ENCODE measurements around the gene ASPDH.

Gene ASPDH

DNA sequence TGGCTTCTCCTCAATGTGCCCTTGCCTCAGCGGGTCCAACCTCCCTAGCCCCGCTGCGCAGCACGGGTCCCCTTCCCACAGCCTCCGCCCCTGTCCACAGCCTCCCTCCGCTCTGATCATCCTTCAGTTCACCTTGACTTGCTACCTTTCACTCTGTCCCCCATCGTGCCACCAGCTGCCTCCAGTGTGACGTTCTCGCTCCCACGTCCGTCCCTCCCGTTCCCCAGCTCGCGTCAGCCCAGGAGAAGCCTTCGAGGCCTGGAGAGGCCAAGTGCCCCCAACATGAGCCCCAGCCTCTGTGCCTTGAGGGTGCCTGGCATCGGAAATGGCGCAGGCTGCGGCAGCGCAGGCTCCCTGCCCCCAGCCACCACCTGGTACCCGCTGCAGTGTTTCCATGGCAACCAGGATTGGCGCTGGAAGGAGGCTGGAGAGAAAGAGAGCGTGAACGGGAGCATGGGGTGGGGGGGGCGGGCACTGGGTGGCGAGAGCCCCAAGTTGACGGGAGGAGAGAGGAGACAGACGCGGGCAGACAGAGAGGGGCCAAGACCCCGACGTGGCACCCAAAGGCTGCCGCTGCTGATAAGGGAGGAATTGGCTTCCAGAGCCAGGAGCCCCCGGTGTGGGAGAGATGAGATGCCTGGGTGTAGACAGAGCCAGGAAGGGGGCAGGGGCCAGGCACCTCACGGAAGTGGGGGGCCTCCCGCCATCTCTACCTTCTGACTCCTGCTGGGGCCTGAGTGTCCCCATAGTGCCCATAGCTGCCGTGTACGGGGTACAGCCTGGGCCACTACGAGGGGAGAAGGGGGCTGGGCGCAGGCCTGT lies 844 bp upstream of the ASPDH start:
- TF ChIP-seq FOXP2 (optimal IDR thresholded peaks at IDR 0.05; ENCODE audit: borderline replicate concordance, extremely low read depth, extremely low read length, insufficient read depth), result no peak
- TF ChIP-seq, protein P1, sequence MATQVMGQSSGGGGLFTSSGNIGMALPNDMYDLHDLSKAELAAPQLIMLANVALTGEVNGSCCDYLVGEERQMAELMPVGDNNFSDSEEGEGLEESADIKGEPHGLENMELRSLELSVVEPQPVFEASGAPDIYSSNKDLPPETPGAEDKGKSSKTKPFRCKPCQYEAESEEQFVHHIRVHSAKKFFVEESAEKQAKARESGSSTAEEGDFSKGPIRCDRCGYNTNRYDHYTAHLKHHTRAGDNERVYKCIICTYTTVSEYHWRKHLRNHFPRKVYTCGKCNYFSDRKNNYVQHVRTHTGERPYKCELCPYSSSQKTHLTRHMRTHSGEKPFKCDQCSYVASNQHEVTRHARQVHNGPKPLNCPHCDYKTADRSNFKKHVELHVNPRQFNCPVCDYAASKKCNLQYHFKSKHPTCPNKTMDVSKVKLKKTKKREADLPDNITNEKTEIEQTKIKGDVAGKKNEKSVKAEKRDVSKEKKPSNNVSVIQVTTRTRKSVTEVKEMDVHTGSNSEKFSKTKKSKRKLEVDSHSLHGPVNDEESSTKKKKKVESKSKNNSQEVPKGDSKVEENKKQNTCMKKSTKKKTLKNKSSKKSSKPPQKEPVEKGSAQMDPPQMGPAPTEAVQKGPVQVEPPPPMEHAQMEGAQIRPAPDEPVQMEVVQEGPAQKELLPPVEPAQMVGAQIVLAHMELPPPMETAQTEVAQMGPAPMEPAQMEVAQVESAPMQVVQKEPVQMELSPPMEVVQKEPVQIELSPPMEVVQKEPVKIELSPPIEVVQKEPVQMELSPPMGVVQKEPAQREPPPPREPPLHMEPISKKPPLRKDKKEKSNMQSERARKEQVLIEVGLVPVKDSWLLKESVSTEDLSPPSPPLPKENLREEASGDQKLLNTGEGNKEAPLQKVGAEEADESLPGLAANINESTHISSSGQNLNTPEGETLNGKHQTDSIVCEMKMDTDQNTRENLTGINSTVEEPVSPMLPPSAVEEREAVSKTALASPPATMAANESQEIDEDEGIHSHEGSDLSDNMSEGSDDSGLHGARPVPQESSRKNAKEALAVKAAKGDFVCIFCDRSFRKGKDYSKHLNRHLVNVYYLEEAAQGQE (IDR thresholded peaks at IDR 0.05; ENCODE audit: insufficient read depth in 1 of 2, low read depth in 2 of 2, low read length in 2 of 2), result no peak
- no peak for TF ChIP-seq TAF1 (IDR thresholded peaks at IDR 0.05; ENCODE audit: borderline replicate concordance, insufficient read depth, low read length)
- TF ChIP-seq SIN3A (IDR thresholded peaks at IDR 0.05; ENCODE audit: borderline replicate concordance, insufficient read depth, low read length), result no peak
- no peak for TF ChIP-seq POLR2AphosphoS5 (IDR thresholded peaks at IDR 0.05; ENCODE audit: low read depth, low read length)

DNA sequence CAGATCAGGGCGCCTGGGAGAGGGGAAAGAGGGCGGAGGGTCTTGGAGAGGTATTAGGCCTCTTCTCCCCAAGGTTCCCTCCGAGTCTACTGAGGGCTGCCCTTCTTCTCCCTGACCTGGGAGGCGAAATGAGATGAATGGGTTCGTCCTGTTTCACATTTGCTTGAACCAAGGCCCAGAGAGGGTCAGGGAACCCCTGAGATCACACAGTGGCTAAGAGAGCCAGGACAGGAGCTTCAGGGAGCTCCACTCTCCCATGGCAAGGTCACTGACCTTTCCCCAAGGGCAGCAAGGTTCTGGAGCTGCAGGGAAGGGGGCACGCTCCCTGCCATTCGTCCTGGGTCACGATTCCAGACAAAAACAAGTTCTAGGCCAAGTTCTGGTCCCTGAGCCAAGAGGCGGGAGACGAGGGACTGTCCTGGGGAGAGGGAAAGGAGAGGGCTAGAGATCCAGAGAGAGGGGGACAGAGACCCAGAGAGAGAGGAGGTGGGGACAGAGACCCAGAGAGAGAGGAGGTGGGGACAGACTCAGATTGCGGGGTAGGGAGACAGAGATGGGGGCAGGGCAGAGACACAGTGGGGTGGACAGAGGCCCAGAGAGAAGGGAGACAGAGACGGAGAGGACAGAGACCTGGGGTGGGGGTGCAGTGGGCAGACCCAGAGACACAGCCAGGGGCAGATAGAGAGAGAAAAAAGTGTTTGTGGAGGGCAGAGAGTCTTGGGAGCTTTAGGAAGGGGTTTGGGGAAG lies 541 bp downstream of the ASPDH start:
- TF ChIP-seq TAF1 (IDR thresholded peaks at IDR 0.05; ENCODE audit: borderline replicate concordance, insufficient read depth, low read length) (no peak), FOXP2 (optimal IDR thresholded peaks at IDR 0.05; ENCODE audit: borderline replicate concordance, extremely low read depth, extremely low read length, insufficient read depth) (no peak), POLR2AphosphoS5 (IDR thresholded peaks at IDR 0.05; ENCODE audit: low read depth, low read length) (no peak), SIN3A (IDR thresholded peaks at IDR 0.05; ENCODE audit: borderline replicate concordance, insufficient read depth, low read length) (no peak)
- TF ChIP-seq, protein P1 (IDR thresholded peaks at IDR 0.05; ENCODE audit: insufficient read depth in 1 of 2, low read depth in 2 of 2, low read length in 2 of 2), result no peak

DNA sequence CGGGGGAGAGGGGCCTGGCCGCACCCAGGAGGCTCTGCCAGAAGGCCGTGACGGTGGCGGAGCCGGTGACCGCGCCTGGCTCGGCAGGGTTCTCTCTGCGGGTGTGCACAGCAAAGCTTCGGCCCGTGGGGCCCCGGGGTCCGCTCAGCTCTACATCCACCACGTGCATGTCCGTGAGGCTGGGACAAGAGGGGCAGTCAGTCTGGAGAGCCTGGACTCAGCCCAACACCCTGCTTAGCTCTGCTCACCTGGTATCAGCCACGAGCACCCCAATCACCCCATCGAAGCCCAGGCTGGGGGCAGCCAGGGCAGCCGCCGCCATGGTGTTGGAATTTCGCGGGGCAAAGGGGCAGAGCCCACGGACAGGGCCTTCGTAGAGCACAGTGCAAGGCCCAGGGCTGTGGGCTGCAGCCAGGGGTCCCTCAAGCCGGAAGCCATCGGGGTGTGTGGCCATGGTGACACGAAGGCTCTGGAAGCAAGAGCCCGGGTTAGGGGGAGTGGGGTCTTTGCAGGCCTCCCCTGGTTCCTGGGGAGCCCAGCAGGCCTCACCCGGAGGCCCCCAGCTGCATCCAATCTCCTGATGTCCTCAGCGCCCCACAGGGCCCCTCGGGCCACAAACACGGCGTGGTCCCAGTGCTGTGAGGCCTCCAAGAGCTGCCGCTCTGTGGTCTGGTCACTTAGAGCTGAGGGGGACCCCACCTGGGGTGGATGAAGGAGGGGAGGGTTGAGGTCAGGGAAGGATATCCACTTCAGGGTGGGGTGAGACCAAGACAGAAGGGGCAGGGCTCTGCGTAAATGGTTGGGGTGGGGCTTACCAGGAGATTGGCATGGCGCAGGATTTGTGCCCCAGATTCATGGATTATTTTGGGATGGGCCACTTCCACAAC lies 1.4 kb downstream of the ASPDH start:
- no peak for TF ChIP-seq FOXP2 (optimal IDR thresholded peaks at IDR 0.05; ENCODE audit: borderline replicate concordance, extremely low read depth, extremely low read length, insufficient read depth)
- TF ChIP-seq, protein P1 (IDR thresholded peaks at IDR 0.05; ENCODE audit: insufficient read depth in 1 of 2, low read depth in 2 of 2, low read length in 2 of 2), result no peak
- no peak for TF ChIP-seq SIN3A (IDR thresholded peaks at IDR 0.05; ENCODE audit: borderline replicate concordance, insufficient read depth, low read length)
- no peak for TF ChIP-seq POLR2AphosphoS5 (IDR thresholded peaks at IDR 0.05; ENCODE audit: low read depth, low read length)
- no peak for TF ChIP-seq TAF1 (IDR thresholded peaks at IDR 0.05; ENCODE audit: borderline replicate concordance, insufficient read depth, low read length)

DNA sequence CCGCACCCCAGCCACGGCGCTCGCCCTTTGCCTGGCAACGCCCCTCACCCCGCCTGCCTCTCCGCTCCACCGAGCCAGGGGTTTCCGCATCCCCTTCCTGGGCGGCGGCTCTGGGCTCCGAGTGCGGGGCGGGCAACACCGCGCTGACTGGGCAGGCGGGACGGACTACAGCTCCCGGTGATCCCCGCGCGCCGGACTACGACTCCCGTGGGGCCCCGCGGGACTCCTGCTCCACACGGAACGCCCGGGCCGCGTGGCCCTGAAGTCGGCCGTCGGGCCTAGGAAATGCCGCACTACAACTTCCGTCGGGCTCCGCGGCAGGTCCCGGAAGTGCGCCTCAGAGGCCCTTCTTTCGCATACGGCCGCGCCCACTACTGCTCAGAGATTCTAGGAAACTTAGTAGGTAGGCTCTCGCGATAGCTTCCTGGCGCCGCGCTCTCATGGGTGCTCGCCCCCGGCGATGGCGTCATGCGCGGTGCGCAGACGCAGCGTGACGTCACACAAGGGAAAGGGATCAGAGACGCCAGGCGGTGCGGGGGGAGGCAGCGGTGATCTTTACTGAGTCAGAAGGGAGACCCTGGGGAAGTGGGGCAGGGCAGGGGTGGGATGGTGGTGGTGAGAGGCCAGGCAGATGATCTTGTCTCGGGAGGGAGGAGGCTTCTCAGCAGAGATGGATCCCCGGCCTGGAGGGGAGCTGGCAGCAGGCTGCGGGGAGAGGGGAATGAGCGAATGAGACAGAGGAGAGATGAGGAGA lies 2.5 kb downstream of the ASPDH start, which contains the start of gene JOSD2:
Gene JOSD2, minus strand, starts transcription at position 123 of the 754 bp plus-strand sequence. CDS start 760 bp downstream, outside the sequence.
- TF ChIP-seq FOXP2 (optimal IDR thresholded peaks at IDR 0.05; ENCODE audit: borderline replicate concordance, extremely low read depth, extremely low read length, insufficient read depth), result peak; percentile 91
- TF ChIP-seq, protein P1 (IDR thresholded peaks at IDR 0.05; ENCODE audit: insufficient read depth in 1 of 2, low read depth in 2 of 2, low read length in 2 of 2), result no peak
- peak; percentile 31; the same call in 1 of the 2 replicates for TF ChIP-seq TAF1 (IDR thresholded peaks at IDR 0.05; ENCODE audit: borderline replicate concordance, insufficient read depth, low read length)
- peak; percentile 53; the same call in 1 of the 2 replicates for TF ChIP-seq SIN3A (IDR thresholded peaks at IDR 0.05; ENCODE audit: borderline replicate concordance, insufficient read depth, low read length)
- TF ChIP-seq POLR2AphosphoS5 (IDR thresholded peaks at IDR 0.05; ENCODE audit: low read depth, low read length), result peak; percentile 57
